HepG2 (cell line): Measurements from ENCODE around the gene TPX2. TPM values are rescaled to one million over a fixed set of nuclear protein-coding genes. Genes with fewer than 3 reads are reported as not detected.

Experiments used
- AGO1 ChIP-seq: fragments of 200-400 bp; formaldehyde crosslinking; IDR thresholded peaks from 2 replicates; pipeline ENCODE4 v1.6.1; 2017; ENCODE audit warnings: mild to moderate bottlenecking, low read depth, low read length, moderate library complexity; ENCODE audit not compliant: poor library complexity, severe bottlenecking
- FOXK2 ChIP-seq: fragments of 450-650 bp; IDR thresholded peaks from 2 replicates; pipeline ENCODE4 v1.6.1; 2016
- HDAC2 ChIP-seq: sonication (generic); formaldehyde crosslinking; IDR thresholded peaks from 2 replicates; pipeline ENCODE4 v1.4.0; 2020; ENCODE audit warnings: missing genetic modification reagents
- PCBP1 ChIP-seq: fragments of 200-400 bp; formaldehyde crosslinking; IDR thresholded peaks from 2 replicates; pipeline ENCODE4 v1.6.1; 2017; ENCODE audit warnings: mild to moderate bottlenecking, low read depth, low read length, borderline replicate concordance
- POLR2AphosphoS5 ChIP-seq: IDR thresholded peaks from 2 replicates; pipeline ENCODE4 v1.6.1; 2012; ENCODE audit warnings: low read depth, low read length
- SIX4 ChIP-seq: sonication (generic); formaldehyde crosslinking; IDR thresholded peaks from 2 replicates; pipeline ENCODE4 v1.4.0; 2020; ENCODE audit warnings: missing genetic modification reagents
- TAF1 ChIP-seq: sonication (generic); formaldehyde crosslinking; IDR thresholded peaks from 2 replicates; pipeline ENCODE4 v1.4.0; 2020; ENCODE audit warnings: missing genetic modification reagents
- TMF1 ChIP-seq: sonication (generic); formaldehyde crosslinking; IDR thresholded peaks from 2 replicates; pipeline ENCODE4 v1.8.1; 2022; ENCODE audit warnings: low read depth, missing genetic modification reagents
- ZFP62 ChIP-seq: sonication (generic); formaldehyde crosslinking; IDR thresholded peaks from 2 replicates; pipeline ENCODE4 v1.4.0; 2020; ENCODE audit warnings: missing genetic modification reagents
- ZNF180 ChIP-seq: sonication (generic); formaldehyde crosslinking; IDR thresholded peaks from 2 replicates; pipeline ENCODE4 v1.4.0; 2020; ENCODE audit warnings: low read depth, missing genetic modification reagents, borderline replicate concordance
- ZNF251 ChIP-seq: sonication (generic); formaldehyde crosslinking; IDR thresholded peaks from 2 replicates; pipeline ENCODE4 v1.9.0; 2021; ENCODE audit warnings: mild to moderate bottlenecking, missing genetic modification reagents
- ZNF260 ChIP-seq: sonication (generic); formaldehyde crosslinking; IDR thresholded peaks from 2 replicates; pipeline ENCODE4 v1.4.0; 2020; ENCODE audit warnings: missing genetic modification reagents, low read depth, mild to moderate bottlenecking, borderline replicate concordance
- ZNF274 ChIP-seq: sonication (generic); formaldehyde crosslinking; IDR thresholded peaks from 2 replicates; pipeline ENCODE4 v1.5.1; 2020; ENCODE audit warnings: mild to moderate bottlenecking, missing genetic modification reagents
- ZNF460 ChIP-seq: sonication (generic); formaldehyde crosslinking; IDR thresholded peaks from 2 replicates; pipeline ENCODE4 v1.5.1; 2020; ENCODE audit warnings: missing genetic modification reagents, mild to moderate bottlenecking, borderline replicate concordance
- ZNF567 ChIP-seq: sonication (generic); formaldehyde crosslinking; IDR thresholded peaks from 2 replicates; pipeline ENCODE4 v1.8.1; 2023; ENCODE audit warnings: mild to moderate bottlenecking, missing genetic modification reagents, borderline replicate concordance
- ZNF607 ChIP-seq: sonication (generic); formaldehyde crosslinking; IDR thresholded peaks from 2 replicates; pipeline ENCODE4 v1.5.1; 2020; ENCODE audit warnings: missing genetic modification reagents, mild to moderate bottlenecking, borderline replicate concordance
- ZSCAN21 ChIP-seq: sonication (generic); formaldehyde crosslinking; IDR thresholded peaks from 2 replicates; pipeline ENCODE4 v1.8.0; 2022; ENCODE audit warnings: mild to moderate bottlenecking, missing genetic modification reagents, moderate library complexity, borderline replicate concordance
- polyA plus RNA-seq, 8 experiments: library from polyadenylated mRNA; depleted of rRNA in 3 of 8; stranded (reverse) in 7 of 8; unstranded in 1 of 8; fragments of >200 nt; fragmentation: Illumina TruSeq in 4 of 8; extraction: Trizol in 4 of 8; gene quantifications; 2 replicates each; pipeline versions ENCODE4 v1.2.1 to v1.2.3, GENCODE V29; 2011 to 2016; ENCODE audit warnings: low read depth in 4 of 8, missing spikeins in 1 of 8, mixed read lengths in 1 of 8; ENCODE audit not compliant: insufficient read depth in 1 of 8
- total RNA-seq, 5 experiments: library from RNA; depleted of rRNA; stranded (reverse); fragments of >200 nt; fragmentation: Illumina TruSeq; extraction: Trizol; gene quantifications; 2 replicates each; pipeline ENCODE4 v1.2.3, GENCODE V29; 2016; ENCODE audit warnings: low read depth in 1 of 5
- TF ChIP-seq, protein P1 (sequence below): sonication (generic); formaldehyde crosslinking; IDR thresholded peaks from 2 replicates; pipeline ENCODE4 v1.4.0; 2020; ENCODE audit warnings: mild to moderate bottlenecking, missing genetic modification reagents
- TF ChIP-seq, protein P2 (sequence below), 2 experiments: IDR thresholded peaks; 2 replicates each; pipeline ENCODE4 v1.6.1; 2011 to 2012; ENCODE audit warnings: low read length in 2 of 2, borderline replicate concordance in 1 of 2, low read depth in 1 of 2, mild to moderate bottlenecking in 1 of 2, moderate library complexity in 1 of 2
- TF ChIP-seq, protein P3 (sequence below): sonication (generic); formaldehyde crosslinking; IDR thresholded peaks from 2 replicates; pipeline ENCODE4 v1.5.0; 2020; ENCODE audit warnings: missing genetic modification reagents, mild to moderate bottlenecking, borderline replicate concordance
- TF ChIP-seq, protein P4 (sequence below): sonication (generic); formaldehyde crosslinking; IDR thresholded peaks from 2 replicates; pipeline ENCODE4 v1.4.0; 2020; ENCODE audit warnings: missing genetic modification reagents

TPX2 gene
- total and polyA plus RNA-seq, 2 of the 13 experiments (the other 11 are each of a cell fraction or from before 2014, with no cell fraction given) = 34.3 to 124 TPM

DNA sequence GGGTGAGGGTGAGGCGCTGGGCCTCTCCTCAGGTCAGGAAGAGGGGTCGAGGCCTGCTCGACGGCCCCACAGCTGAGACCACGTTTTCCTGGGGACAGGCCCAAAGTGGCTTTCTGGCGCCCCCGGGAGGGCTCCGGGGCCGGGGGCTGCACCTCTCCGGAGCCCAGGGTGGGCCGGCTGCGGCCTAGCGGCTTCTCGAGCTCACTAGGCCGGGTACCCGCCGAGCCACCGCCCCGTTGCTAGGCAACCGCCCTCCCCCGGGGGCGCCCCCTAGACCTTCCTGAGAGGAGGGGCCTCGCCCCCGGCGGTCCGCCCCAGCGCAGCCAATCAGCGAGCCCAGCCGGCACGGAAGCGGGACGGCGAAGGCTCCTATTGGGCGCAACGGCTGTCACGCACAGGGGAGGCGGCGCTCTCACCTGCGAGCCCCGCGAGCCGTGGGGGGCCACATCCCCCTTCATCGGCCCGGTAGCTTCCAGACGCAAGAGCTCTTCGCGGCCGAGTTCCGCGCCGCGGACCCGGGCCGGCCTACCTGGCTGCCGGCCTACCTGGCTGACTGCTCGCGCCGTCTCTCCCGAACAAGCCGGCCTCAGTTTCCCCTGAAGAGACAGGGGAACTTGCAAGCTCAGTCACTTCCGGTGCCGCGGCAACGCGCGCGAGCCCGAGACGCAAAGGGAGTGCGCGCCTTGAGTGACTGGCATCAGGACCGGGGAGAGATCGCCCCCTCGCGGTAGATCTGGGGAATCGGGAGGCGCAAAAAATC is 15.6 kb upstream of the TPX2 start (continued):
- TF ChIP-seq ZNF274 (CRISPR knock-in tag) (peak; percentile 26; the same call in 1 of the 2 replicates), TAF1 (CRISPR knock-in tag) (peak; percentile 79), ZSCAN21 (CRISPR knock-in tag) (peak; percentile 56), HDAC2 (peak; percentile 69), TMF1 (peak; percentile 47), ZNF251 (CRISPR knock-in tag) (no peak), SIX4 (peak; percentile 60; the same call in 1 of the 2 replicates), ZNF260 (CRISPR knock-in tag) (no peak; the same call in 1 of the 2 replicates), ZNF567 (peak; percentile 100), AGO1 (peak; percentile 80), FOXK2 (0 out of 2 replicates have a peak, but pooled peaks have one; percentile 38), ZNF607 (CRISPR knock-in tag) (no peak; the same call in 1 of the 2 replicates), POLR2AphosphoS5 (peak; percentile 60), PCBP1 (0 out of 2 replicates have a peak, but pooled peaks have one; percentile 77), ZFP62 (no peak; the same call in 1 of the 2 replicates), ZNF180 (CRISPR knock-in tag) (no peak; the same call in 1 of the 2 replicates), ZNF460 (CRISPR knock-in tag) (peak; percentile 52; the same call in 1 of the 2 replicates)
- TF ChIP-seq, protein P1, sequence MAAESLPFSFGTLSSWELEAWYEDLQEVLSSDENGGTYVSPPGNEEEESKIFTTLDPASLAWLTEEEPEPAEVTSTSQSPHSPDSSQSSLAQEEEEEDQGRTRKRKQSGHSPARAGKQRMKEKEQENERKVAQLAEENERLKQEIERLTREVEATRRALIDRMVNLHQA (CRISPR knock-in tag) = peak; percentile 79; the same call in 1 of the 2 replicates
- TF ChIP-seq, protein P2, sequence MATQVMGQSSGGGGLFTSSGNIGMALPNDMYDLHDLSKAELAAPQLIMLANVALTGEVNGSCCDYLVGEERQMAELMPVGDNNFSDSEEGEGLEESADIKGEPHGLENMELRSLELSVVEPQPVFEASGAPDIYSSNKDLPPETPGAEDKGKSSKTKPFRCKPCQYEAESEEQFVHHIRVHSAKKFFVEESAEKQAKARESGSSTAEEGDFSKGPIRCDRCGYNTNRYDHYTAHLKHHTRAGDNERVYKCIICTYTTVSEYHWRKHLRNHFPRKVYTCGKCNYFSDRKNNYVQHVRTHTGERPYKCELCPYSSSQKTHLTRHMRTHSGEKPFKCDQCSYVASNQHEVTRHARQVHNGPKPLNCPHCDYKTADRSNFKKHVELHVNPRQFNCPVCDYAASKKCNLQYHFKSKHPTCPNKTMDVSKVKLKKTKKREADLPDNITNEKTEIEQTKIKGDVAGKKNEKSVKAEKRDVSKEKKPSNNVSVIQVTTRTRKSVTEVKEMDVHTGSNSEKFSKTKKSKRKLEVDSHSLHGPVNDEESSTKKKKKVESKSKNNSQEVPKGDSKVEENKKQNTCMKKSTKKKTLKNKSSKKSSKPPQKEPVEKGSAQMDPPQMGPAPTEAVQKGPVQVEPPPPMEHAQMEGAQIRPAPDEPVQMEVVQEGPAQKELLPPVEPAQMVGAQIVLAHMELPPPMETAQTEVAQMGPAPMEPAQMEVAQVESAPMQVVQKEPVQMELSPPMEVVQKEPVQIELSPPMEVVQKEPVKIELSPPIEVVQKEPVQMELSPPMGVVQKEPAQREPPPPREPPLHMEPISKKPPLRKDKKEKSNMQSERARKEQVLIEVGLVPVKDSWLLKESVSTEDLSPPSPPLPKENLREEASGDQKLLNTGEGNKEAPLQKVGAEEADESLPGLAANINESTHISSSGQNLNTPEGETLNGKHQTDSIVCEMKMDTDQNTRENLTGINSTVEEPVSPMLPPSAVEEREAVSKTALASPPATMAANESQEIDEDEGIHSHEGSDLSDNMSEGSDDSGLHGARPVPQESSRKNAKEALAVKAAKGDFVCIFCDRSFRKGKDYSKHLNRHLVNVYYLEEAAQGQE (IDR thresholded peaks at IDR 0.05; ENCODE audit: borderline replicate concordance in 1 of 2, low read depth in 1 of 2, low read length in 2 of 2) = peak in 1 of 2 experiments; percentile 66; a peak in 1 of 4 replicates
- TF ChIP-seq, protein P3, sequence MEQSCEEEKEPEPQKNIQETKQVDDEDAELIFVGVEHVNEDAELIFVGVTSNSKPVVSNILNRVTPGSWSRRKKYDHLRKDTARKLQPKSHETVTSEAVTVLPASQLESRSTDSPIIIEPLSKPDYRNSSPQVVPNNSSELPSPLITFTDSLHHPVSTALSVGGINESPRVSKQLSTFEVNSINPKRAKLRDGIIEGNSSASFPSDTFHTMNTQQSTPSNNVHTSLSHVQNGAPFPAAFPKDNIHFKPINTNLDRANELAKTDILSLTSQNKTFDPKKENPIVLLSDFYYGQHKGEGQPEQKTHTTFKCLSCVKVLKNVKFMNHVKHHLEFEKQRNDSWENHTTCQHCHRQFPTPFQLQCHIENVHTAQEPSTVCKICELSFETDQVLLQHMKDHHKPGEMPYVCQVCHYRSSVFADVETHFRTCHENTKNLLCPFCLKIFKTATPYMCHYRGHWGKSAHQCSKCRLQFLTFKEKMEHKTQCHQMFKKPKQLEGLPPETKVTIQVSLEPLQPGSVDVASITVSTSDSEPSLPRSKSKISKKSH = peak; percentile 55; the same call in 1 of the 2 replicates
- TF ChIP-seq, protein P4, sequence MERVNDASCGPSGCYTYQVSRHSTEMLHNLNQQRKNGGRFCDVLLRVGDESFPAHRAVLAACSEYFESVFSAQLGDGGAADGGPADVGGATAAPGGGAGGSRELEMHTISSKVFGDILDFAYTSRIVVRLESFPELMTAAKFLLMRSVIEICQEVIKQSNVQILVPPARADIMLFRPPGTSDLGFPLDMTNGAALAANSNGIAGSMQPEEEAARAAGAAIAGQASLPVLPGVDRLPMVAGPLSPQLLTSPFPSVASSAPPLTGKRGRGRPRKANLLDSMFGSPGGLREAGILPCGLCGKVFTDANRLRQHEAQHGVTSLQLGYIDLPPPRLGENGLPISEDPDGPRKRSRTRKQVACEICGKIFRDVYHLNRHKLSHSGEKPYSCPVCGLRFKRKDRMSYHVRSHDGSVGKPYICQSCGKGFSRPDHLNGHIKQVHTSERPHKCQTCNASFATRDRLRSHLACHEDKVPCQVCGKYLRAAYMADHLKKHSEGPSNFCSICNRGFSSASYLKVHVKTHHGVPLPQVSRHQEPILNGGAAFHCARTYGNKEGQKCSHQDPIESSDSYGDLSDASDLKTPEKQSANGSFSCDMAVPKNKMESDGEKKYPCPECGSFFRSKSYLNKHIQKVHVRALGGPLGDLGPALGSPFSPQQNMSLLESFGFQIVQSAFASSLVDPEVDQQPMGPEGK = peak; percentile 100
